Lung (tissue), 12 donors: ENCODE results near the gene GLOD4. TPM values are rescaled to one million over a fixed set of nuclear protein-coding genes. Genes with fewer than 3 reads are reported as not detected.
"Not testable (repeated sequence)": the region's sequence is repeated elsewhere in the genome, so short reads cannot be mapped to it uniquely, and the experiment has no call there.

Source experiments
- ATAC-seq: fragments of 200-7000 bp; cut with Tn5 transposase; one replicate; pipeline ENCODE4 v1.9.1; 2020; ENCODE audit warnings: moderate number of reproducible peaks; ENCODE audit not compliant: insufficient read depth, low FRiP score
- DNase-seq, 3 donors: peaks; one replicate each; pipeline ENCODE4 v3.0.0-alpha.2; 2013 to 2017
- H3K27ac ChIP-seq, 2 donors: one replicate each; pipeline ENCODE4 v1.5.1; 2013; ENCODE audit warnings: mild to moderate bottlenecking in 2 of 2, moderate library complexity in 2 of 2, control low read depth in 1 of 2, inconsistent platforms in 1 of 2, low read depth in 1 of 2, low read length in 1 of 2
- H3K27me3 ChIP-seq, 3 donors: one replicate each; pipeline ENCODE4 v1.5.1; 2013; ENCODE audit warnings: low read length in 2 of 3; ENCODE audit not compliant: control insufficient read depth in 3 of 3, insufficient read depth in 3 of 3
- H3K36me3 ChIP-seq, 4 donors: one replicate each; pipeline ENCODE4 v1.5.1; 2013; ENCODE audit warnings: low read length in 4 of 4, mild to moderate bottlenecking in 1 of 4, moderate library complexity in 1 of 4; ENCODE audit not compliant: control insufficient read depth in 4 of 4, insufficient read depth in 4 of 4
- H3K4me1 ChIP-seq, 5 donors: one replicate each; pipeline ENCODE4 v1.5.1; 2013; ENCODE audit warnings: low read length in 5 of 5, mild to moderate bottlenecking in 2 of 5, moderate library complexity in 1 of 5; ENCODE audit not compliant: control insufficient read depth in 5 of 5, insufficient read depth in 5 of 5
- H3K4me3 ChIP-seq: one replicate; pipeline ENCODE4 v1.5.1; 2013; ENCODE audit warnings: mild to moderate bottlenecking, control low read depth, moderate library complexity
- H3K9ac ChIP-seq, 2 donors: one replicate each; pipeline ENCODE4 v1.5.1; 2013; ENCODE audit warnings: low read length in 2 of 2, control low read depth in 1 of 2; ENCODE audit not compliant: insufficient read depth in 1 of 2
- H3K9me3 ChIP-seq, 4 donors: one replicate each; pipeline ENCODE4 v1.5.1; 2013; ENCODE audit warnings: low read length in 3 of 4, mild to moderate bottlenecking in 1 of 4, moderate library complexity in 1 of 4; ENCODE audit not compliant: control insufficient read depth in 4 of 4, insufficient read depth in 3 of 4
- WGBS, 2 donors: extraction: QIAGEN DNeasy Blood & Tissue Kit; methylation state at CpG; one replicate each; pipeline ENCODE4 v1.1.7; 2013; 5-methylcytosine and 5-hydroxymethylcytosine counted together
- polyA plus RNA-seq, 2 donors: library from polyadenylated mRNA; stranded (reverse); fragments of 200-250 nt; gene quantifications; one replicate each; pipeline ENCODE4 v1.2.1, GENCODE V29; 2013
- total RNA-seq, 2 donors: library from RNA; depleted of rRNA in 1 of 2; stranded (reverse); fragments of >200 nt in 1 of 2; gene quantifications; one replicate each; pipeline ENCODE4 v1.2.1, GENCODE V29; 2014 to 2021
- TF ChIP-seq, protein P1 (sequence below): IDR thresholded peaks from 2 replicates; pipeline ENCODE4 v1.5.1; 2012; ENCODE audit warnings: mild to moderate bottlenecking; ENCODE audit errors: control extremely low read depth, extremely low read depth
- donor health status: control.
- donor health status: control.
- donor health status: Bipolar disorder and iron deficiency.
- donor health status: healthy.
- donor health status: DM: yes; HTN: yes; CAD: no.

GLOD4 gene
- total and polyA plus RNA-seq, 4 donors, result 31.9 to 60.3 (median 38.4) TPM

DNA sequence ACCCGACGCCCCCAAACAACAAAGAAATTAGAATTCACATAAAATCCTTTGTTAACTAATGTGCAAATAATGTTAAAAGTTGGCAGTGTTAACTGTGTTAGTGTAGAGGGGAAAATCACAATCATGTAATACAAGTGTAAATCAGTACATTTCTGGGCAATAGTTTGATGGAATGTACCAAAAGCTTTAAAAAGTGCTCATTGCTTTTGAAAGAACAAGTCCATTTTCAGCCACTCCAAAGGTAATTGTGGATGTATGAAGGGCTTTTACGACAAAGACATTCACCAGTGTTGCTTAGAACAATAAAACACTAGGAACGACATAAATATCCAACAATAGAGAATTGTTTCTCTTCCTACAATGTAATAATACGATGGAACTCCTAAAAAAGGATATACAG is 9.1 kb downstream of the GLOD4 start:
- 87 to 92% methylated on average over 5 of the region's 5 CpGs for WGBS, 2 donors

DNA sequence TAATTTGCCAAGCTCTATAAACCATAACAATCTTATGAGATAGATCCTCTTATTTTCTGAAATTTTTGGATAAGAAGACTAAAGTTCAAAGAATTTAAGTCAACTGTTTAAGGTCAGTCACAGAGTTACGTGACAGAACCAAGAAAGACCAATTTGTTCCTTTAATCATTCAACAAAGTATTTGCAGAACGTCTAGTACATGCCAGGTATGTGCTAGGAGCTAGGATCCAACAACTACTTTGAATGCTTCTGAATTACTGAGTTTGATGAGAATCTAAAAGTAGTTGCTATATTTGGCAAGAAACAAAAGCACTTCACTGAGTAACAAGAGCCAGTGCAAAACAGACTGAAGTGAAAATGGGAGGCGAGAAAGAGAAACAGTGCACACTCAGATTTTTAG is 15.0 kb downstream of the GLOD4 start:
- DNase-seq (no peak), ATAC-seq (no peak)
- WGBS, 2 donors, result 63 to 84% methylated on average over 3 of the region's 3 CpGs
- Histone ChIP-seq H3K36me3 (peaks cover 20 to 37% (median 33%) of the 10 kb centered on the region in 4 donors), H3K27ac (no peak overlapping the region), H3K4me1 (peaks cover 0 to 2% (median 0%) of the 10 kb centered on the region in 5 donors), H3K9me3 (no peaks in the 10 kb centered on the region), H3K4me3 (no peak overlapping the region), H3K9ac (no peak overlapping the region), H3K27me3 (no peaks in the 10 kb centered on the region)
- TF ChIP-seq, protein P1, sequence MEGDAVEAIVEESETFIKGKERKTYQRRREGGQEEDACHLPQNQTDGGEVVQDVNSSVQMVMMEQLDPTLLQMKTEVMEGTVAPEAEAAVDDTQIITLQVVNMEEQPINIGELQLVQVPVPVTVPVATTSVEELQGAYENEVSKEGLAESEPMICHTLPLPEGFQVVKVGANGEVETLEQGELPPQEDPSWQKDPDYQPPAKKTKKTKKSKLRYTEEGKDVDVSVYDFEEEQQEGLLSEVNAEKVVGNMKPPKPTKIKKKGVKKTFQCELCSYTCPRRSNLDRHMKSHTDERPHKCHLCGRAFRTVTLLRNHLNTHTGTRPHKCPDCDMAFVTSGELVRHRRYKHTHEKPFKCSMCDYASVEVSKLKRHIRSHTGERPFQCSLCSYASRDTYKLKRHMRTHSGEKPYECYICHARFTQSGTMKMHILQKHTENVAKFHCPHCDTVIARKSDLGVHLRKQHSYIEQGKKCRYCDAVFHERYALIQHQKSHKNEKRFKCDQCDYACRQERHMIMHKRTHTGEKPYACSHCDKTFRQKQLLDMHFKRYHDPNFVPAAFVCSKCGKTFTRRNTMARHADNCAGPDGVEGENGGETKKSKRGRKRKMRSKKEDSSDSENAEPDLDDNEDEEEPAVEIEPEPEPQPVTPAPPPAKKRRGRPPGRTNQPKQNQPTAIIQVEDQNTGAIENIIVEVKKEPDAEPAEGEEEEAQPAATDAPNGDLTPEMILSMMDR, result no peak

More for the DNA sequence above, 9.1 kb downstream of the GLOD4 start:
- TF ChIP-seq, protein P1, result no peak
- no peaks in the 10 kb centered on the region for H3K9me3 ChIP-seq
- H3K27ac ChIP-seq, result no peak overlapping the region
- no peak for ATAC-seq
- no peaks in the 10 kb centered on the region for H3K4me1 ChIP-seq
- no peak overlapping the region for H3K4me3 ChIP-seq
- peaks cover 31 to 48% (median 43%) of the 10 kb centered on the region in 4 donors for H3K36me3 ChIP-seq
- no peak for DNase-seq
- H3K27me3 ChIP-seq, result no peaks in the 10 kb centered on the region
- H3K9ac ChIP-seq, result no peak overlapping the region

DNA sequence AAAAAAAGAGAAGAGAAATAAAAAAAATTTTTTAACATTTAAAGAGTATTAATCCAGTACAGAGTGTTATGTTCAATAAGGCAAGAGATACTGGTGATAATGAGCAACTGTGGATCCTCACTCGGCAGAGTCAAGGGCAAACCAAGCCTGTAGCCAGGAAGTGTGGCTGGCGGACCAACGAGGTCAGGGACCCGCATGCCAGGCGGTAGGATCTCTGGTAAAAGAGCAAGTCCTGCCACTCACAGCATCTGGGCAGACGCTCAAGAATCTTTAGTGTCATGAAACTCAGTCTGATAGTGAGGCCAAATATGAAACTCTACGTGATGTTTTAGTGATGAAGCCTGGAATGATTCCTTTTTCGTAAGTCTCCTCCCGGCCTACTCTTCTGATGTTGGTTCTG is 21.7 kb downstream of the GLOD4 start:
- no peak for ATAC-seq
- 89 to 93% methylated on average over 9 of the region's 9 CpGs for whole genome bisulfite sequencing, 2 donors
- no peaks in the 10 kb centered on the region for H3K4me1 ChIP-seq
- TF ChIP-seq, protein P1, result no peak
- no peaks in the 10 kb centered on the region for H3K9me3 ChIP-seq
- no peak overlapping the region for H3K4me3 ChIP-seq
- no peaks in the 10 kb centered on the region for H3K27me3 ChIP-seq
- DNase-seq, result no peak
- no peak overlapping the region for H3K9ac ChIP-seq
- H3K27ac ChIP-seq, result peak overlapping the region in 1 of 2 donors; percentile 27
- H3K36me3 ChIP-seq, result peaks cover 8 to 29% (median 21%) of the 10 kb centered on the region in 4 donors

DNA sequence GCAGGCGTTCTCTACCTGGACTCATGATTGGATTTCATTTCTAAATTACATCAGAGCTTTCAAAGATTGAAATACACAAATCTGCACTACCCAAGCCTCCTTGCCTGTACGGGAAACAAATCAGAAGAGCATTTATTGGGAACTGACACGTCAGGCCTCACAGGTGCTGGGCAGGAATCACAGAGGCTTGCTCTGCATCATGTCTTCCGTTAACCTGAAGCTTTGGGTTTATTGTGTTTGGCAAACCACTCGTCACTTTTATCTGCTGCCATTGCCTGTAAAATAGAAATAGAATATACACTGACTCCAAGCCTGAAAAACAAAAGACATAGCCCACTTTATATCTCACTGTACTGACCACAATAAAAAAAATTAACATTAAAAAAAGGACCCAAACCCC is 22.1 kb downstream of the GLOD4 start:
- no peak for ATAC-seq
- DNase-seq, result no peak
- H3K27me3 ChIP-seq, result no peaks in the 10 kb centered on the region
- no peak overlapping the region for H3K27ac ChIP-seq
- peaks cover 8 to 29% (median 17%) of the 10 kb centered on the region in 4 donors for H3K36me3 ChIP-seq
- TF ChIP-seq, protein P1, result no peak
- H3K9me3 ChIP-seq, result no peaks in the 10 kb centered on the region
- H3K4me3 ChIP-seq, result no peak overlapping the region
- 95 to 96% methylated on average over 5 of the region's 5 CpGs for WGBS, 2 donors
- no peaks in the 10 kb centered on the region for H3K4me1 ChIP-seq
- H3K9ac ChIP-seq, result no peak overlapping the region

DNA sequence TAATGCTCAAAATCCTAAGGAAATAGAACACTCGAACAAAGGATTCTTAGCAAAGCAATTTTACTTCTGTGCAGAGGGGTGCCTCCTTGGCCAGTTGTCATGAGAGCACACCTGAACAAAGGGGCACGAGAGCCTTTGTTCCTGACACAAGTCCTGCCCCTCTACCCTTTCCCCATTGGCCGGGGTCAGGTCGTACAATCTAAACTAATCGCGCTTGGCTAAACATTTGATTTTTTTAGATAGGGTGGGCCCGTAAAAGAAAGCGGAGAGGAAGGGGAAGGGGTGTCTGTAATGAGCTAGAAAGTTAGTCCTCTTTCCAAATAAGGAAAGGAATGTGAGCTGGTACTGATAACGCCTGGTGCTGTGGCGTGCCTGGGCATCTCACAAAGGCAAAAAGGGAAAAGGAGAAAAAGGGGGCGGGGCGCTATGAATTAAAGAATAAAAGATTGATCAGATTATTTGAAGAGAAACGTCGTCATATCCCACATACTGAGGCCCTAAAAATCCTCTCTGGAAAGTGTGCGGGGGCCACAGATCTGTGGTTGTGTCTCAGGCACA is 26.0 kb downstream of the GLOD4 start:
- not testable (repeated sequence) for H3K9me3 ChIP-seq, H3K4me1 ChIP-seq, ATAC-seq, H3K27ac ChIP-seq, H3K4me3 ChIP-seq, H3K27me3 ChIP-seq, H3K9ac ChIP-seq
- peak in 1 of 3 donors; percentile 8 for DNase-seq
- 49 to 73% methylated on average over 15 of the region's 15 CpGs for WGBS, 2 donors
- peaks cover 0 to 16% (median 12%) of the 10 kb centered on the region in 4 donors for H3K36me3 ChIP-seq
